Fibroblast of the aortic adventitia (primary cell): ENCODE data around the gene CYP4F3. TPM values are rescaled to one million over a fixed set of nuclear protein-coding genes. Genes with fewer than 3 reads are reported as not detected.

Experiments used
- DNase-seq: peaks from one replicate; pipeline ENCODE4 v3.0.0-alpha.2; 2010; ENCODE audit warnings: low read depth
- H3K4me3 ChIP-seq: 2 replicates; pipeline ENCODE4 v1.5.1; 2011; ENCODE audit warnings: low read depth, mild to moderate bottlenecking, control low read depth, low read length, moderate library complexity
- CTCF ChIP-seq: IDR thresholded peaks from 2 replicates; pipeline ENCODE4 v1.5.1; 2011; ENCODE audit warnings: mild to moderate bottlenecking, low read length, control low read depth, inconsistent platforms; ENCODE audit not compliant: insufficient read depth
- total RNA-seq: library from RNA; depleted of rRNA; stranded (reverse); fragments of >200 nt; gene quantifications from 2 replicates; pipeline ENCODE4 v1.2.3, GENCODE V29; 2012; ENCODE audit warnings: low replicate concordance

CYP4F3 gene
- total RNA-seq, 1 donor, result not detected

- DNase-seq, result no peak
- H3K4me3 ChIP-seq, result no peak overlapping the region
- no peak for TF ChIP-seq CTCF
Measured at GRCh38 chr19:15621801-15622200, 18.9 kb upstream of the CYP4F3 start.

GRCh38 chr19:15622991-15623390, 17.7 kb upstream of the CYP4F3 start:
- TF ChIP-seq CTCF, result no peak
- no peak overlapping the region for H3K4me3 ChIP-seq
- DNase-seq, result no peak

GRCh38 chr19:15623711-15624318, 16.9 kb upstream of the CYP4F3 start:
- H3K4me3 ChIP-seq, result no peak overlapping the region
- TF ChIP-seq CTCF, result no peak
- no peak for DNase-seq

GRCh38 chr19:15628236-15629002, 12.3 kb upstream of the CYP4F3 start:
- no peak overlapping the region for H3K4me3 ChIP-seq
- TF ChIP-seq CTCF, result no peak
- DNase-seq, result no peak

- peak; percentile 80 for TF ChIP-seq CTCF
- DNase-seq, result peak; percentile 44
Measured at GRCh38 chr19:15629003-15629880, 11.5 kb upstream of the CYP4F3 start.

GRCh38 chr19:15631817-15632216, 8.9 kb upstream of the CYP4F3 start:
- H3K4me3 ChIP-seq, result no peak overlapping the region
- peak; percentile 25 for TF ChIP-seq CTCF
- no peak for DNase-seq

More at GRCh38 chr19:15629003-15629880, 11.5 kb upstream of the CYP4F3 start:
- no peak overlapping the region for H3K4me3 ChIP-seq
